K562 (cell line): Measurements from ENCODE around the gene WDR90. TPM values are rescaled to one million over a fixed set of nuclear protein-coding genes. Genes with fewer than 3 reads are reported as not detected.

Experiments used
- ELF1 ChIP-seq: fragments of 200-800 bp; sonication (Bioruptor generic); IDR thresholded peaks from 2 replicates; pipeline ENCODE4 v1.6.1; 2016; ENCODE audit warnings: missing genetic modification characterization, missing compliant biosample characterization
- HNRNPLL ChIP-seq: fragments of 200-400 bp; formaldehyde crosslinking; IDR thresholded peaks from 2 replicates; pipeline ENCODE4 v1.6.1; 2017; ENCODE audit warnings: low read length, low read depth, mild to moderate bottlenecking; ENCODE audit not compliant: poor library complexity, severe bottlenecking
- ILF3 ChIP-seq: fragments of 450-650 bp; IDR thresholded peaks from 2 replicates; pipeline ENCODE4 v1.6.1; 2018; ENCODE audit warnings: antibody characterized with exemption, mild to moderate bottlenecking, moderate library complexity, borderline replicate concordance
- POLR2AphosphoS2 ChIP-seq: IDR thresholded peaks from 2 replicates; pipeline ENCODE4 v1.6.1; 2012; ENCODE audit warnings: low read length, improper control_type of control experiment
- RBM34 ChIP-seq: fragments of 200-400 bp; formaldehyde crosslinking; IDR thresholded peaks from 2 replicates; pipeline ENCODE4 v1.6.1; 2018; ENCODE audit warnings: low read length, borderline replicate concordance; ENCODE audit not compliant: insufficient read depth
- SMC3 ChIP-seq: conservative IDR thresholded peaks from 2 replicates; pipeline ENCODE4 v1.6.1; 2011; ENCODE audit warnings: low read depth, low read length, improper control_type of control experiment; ENCODE audit not compliant: insufficient read depth
- SPI1 ChIP-seq: IDR thresholded peaks from 2 replicates; pipeline ENCODE4 v1.6.1; 2011; ENCODE audit warnings: low read depth, low read length, control low read depth, borderline replicate concordance
- SUPT5H ChIP-seq: fragments of 450-650 bp; IDR thresholded peaks from 2 replicates; pipeline ENCODE4 v1.6.1; 2016
- ZFP30 ChIP-seq: fragments of 250-450 bp; sonication (Bioruptor Pico); IDR thresholded peaks from 2 replicates; pipeline ENCODE4 v1.8.0; 2022; ENCODE audit warnings: moderate library complexity, mild to moderate bottlenecking, inconsistent platforms, borderline replicate concordance
- ZFPM2 ChIP-seq: fragments of 250-450 bp; sonication (Bioruptor Pico); IDR thresholded peaks from 2 replicates; pipeline ENCODE4 v1.5.1; 2022; ENCODE audit warnings: mild to moderate bottlenecking
- ZNF197 ChIP-seq: fragments of 200-800 bp; sonication (Bioruptor generic); IDR thresholded peaks from 2 replicates; pipeline ENCODE4 v1.6.1; 2016; ENCODE audit warnings: low read depth, missing genetic modification characterization, missing compliant biosample characterization
- ZNF3 ChIP-seq: fragments of 250-450 bp; sonication (Bioruptor Pico); IDR thresholded peaks from 2 replicates; pipeline ENCODE4 v1.5.0; 2021; ENCODE audit warnings: mild to moderate bottlenecking, moderate library complexity
- polyA plus RNA-seq, 8 experiments: library from polyadenylated mRNA; depleted of rRNA in 4 of 8; stranded (reverse) in 5 of 8; unstranded in 3 of 8; fragments of >200 nt; fragmentation: Nextera tagmentation in 2 of 8; fragmentation: Illumina TruSeq in 1 of 8; extraction: Ambion mirVana in 2 of 8; extraction: Trizol in 1 of 8; gene quantifications; 2 replicates each; pipeline versions ENCODE4 v1.2.1 to v1.2.3, GENCODE V29; 2011 to 2014; ENCODE audit warnings: inconsistent platforms in 1 of 8, missing spikeins in 1 of 8
- total RNA-seq, 7 experiments: library from RNA; depleted of rRNA in 6 of 7; stranded (reverse); fragments of >200 nt in 6 of 7; fragmentation: Illumina TruSeq in 2 of 7; extraction: Trizol in 2 of 7; gene quantifications; 2 replicates each; pipeline versions ENCODE4 v1.2.1 to v1.2.3, GENCODE V29; 2011 to 2021; ENCODE audit warnings: low replicate concordance in 1 of 7
- TF ChIP-seq, protein P1 (sequence below): fragments of 200-800 bp; sonication (Bioruptor generic); IDR thresholded peaks from 2 replicates; pipeline ENCODE4 v1.6.1; 2017; ENCODE audit warnings: missing genetic modification characterization, missing compliant biosample characterization
- TF ChIP-seq, protein P2 (sequence below), 2 experiments: fragments of 450-650 bp; IDR thresholded peaks; 2 replicates each; pipeline ENCODE4 v1.6.1; 2018; ENCODE audit warnings: mild to moderate bottlenecking in 2 of 2, low read depth in 1 of 2; ENCODE audit not compliant: partially characterized antibody in 2 of 2
- TF ChIP-seq, protein P3 (sequence below): sonication (generic); formaldehyde crosslinking; IDR thresholded peaks from 2 replicates; pipeline ENCODE4 v1.9.0; 2022; ENCODE audit warnings: mild to moderate bottlenecking, missing genetic modification reagents
- TF ChIP-seq, protein P4 (sequence below): fragments of 450-650 bp; IDR thresholded peaks from 2 replicates; pipeline ENCODE4 v1.6.1; 2016; ENCODE audit warnings: mild to moderate bottlenecking
- TF ChIP-seq, protein P5 (sequence below): fragments of 450-650 bp; IDR thresholded peaks from 2 replicates; pipeline ENCODE4 v1.6.1; 2014; ENCODE audit warnings: low read depth, mild to moderate bottlenecking, moderate library complexity, borderline replicate concordance

The WDR90 gene
- total and polyA plus RNA-seq, 9 of the 15 experiments (the other 6 are each of a cell fraction or from before 2014, with no cell fraction given) = 0.44 to 12.6 (median 3.3) TPM

DNA sequence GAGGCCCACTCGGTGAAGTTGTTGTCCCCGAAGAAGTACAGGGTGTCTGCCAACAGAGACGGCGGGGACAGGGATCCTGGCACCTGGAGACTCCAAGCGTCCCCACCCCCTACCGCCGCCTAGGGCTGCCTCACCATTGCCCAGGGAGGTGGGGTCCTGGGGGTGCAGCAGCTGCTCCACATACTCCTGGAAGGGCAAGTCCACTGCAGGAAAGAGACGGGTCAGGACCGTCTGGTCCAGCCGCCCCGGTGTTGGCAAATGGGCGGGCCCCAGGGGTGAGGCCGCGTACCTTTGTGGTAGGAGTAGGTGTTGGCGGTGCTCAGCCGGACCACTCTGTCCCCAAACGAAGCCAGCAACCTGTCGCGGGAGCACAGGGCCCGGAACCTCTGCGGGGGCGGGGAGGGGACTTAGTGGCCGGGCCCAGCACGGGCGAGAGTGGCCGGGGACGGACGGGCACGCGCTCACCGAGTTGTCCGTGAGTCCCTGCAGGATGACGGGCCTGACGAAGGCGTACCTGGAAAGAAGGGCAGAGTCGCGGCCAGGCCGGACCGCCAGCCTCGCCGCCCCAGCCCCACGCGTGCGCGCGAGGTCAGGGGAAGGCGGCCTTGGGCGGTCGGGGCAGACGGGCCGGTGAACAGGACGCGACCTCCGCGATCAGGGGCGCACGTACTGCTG, 34.4 kb downstream of the WDR90 start (continued):
- no peak for TF ChIP-seq RBM34
- peak; percentile 85; the same call in 1 of the 2 replicates for TF ChIP-seq ZFPM2 (CRISPR knock-in tag)
- TF ChIP-seq ZNF197 (CRISPR knock-in tag) = no peak
- TF ChIP-seq, protein P1, sequence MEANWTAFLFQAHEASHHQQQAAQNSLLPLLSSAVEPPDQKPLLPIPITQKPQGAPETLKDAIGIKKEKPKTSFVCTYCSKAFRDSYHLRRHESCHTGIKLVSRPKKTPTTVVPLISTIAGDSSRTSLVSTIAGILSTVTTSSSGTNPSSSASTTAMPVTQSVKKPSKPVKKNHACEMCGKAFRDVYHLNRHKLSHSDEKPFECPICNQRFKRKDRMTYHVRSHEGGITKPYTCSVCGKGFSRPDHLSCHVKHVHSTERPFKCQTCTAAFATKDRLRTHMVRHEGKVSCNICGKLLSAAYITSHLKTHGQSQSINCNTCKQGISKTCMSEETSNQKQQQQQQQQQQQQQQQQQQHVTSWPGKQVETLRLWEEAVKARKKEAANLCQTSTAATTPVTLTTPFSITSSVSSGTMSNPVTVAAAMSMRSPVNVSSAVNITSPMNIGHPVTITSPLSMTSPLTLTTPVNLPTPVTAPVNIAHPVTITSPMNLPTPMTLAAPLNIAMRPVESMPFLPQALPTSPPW (CRISPR knock-in tag) = no peak
- no peak for TF ChIP-seq ELF1 (tag)
- peak; percentile 50; the same call in 1 of the 2 replicates for TF ChIP-seq POLR2AphosphoS2
- TF ChIP-seq, protein P2, sequence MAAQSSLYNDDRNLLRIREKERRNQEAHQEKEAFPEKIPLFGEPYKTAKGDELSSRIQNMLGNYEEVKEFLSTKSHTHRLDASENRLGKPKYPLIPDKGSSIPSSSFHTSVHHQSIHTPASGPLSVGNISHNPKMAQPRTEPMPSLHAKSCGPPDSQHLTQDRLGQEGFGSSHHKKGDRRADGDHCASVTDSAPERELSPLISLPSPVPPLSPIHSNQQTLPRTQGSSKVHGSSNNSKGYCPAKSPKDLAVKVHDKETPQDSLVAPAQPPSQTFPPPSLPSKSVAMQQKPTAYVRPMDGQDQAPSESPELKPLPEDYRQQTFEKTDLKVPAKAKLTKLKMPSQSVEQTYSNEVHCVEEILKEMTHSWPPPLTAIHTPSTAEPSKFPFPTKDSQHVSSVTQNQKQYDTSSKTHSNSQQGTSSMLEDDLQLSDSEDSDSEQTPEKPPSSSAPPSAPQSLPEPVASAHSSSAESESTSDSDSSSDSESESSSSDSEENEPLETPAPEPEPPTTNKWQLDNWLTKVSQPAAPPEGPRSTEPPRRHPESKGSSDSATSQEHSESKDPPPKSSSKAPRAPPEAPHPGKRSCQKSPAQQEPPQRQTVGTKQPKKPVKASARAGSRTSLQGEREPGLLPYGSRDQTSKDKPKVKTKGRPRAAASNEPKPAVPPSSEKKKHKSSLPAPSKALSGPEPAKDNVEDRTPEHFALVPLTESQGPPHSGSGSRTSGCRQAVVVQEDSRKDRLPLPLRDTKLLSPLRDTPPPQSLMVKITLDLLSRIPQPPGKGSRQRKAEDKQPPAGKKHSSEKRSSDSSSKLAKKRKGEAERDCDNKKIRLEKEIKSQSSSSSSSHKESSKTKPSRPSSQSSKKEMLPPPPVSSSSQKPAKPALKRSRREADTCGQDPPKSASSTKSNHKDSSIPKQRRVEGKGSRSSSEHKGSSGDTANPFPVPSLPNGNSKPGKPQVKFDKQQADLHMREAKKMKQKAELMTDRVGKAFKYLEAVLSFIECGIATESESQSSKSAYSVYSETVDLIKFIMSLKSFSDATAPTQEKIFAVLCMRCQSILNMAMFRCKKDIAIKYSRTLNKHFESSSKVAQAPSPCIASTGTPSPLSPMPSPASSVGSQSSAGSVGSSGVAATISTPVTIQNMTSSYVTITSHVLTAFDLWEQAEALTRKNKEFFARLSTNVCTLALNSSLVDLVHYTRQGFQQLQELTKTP (IDR thresholded peaks at IDR 0.05; ENCODE audit: low read depth in 1 of 2, partially characterized antibody in 2 of 2) = no peak
- TF ChIP-seq SUPT5H = peak; percentile 59
- TF ChIP-seq, protein P3, sequence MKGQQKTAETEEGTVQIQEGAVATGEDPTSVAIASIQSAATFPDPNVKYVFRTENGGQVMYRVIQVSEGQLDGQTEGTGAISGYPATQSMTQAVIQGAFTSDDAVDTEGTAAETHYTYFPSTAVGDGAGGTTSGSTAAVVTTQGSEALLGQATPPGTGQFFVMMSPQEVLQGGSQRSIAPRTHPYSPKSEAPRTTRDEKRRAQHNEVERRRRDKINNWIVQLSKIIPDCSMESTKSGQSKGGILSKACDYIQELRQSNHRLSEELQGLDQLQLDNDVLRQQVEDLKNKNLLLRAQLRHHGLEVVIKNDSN (CRISPR knock-in tag) = peak; percentile 43; the same call in 1 of the 2 replicates
- peak; percentile 2 for TF ChIP-seq HNRNPLL
- no peak for TF ChIP-seq ZFP30
- TF ChIP-seq ZNF3 (CRISPR knock-in tag) = no peak
- TF ChIP-seq SPI1 = no peak
- TF ChIP-seq, protein P4, sequence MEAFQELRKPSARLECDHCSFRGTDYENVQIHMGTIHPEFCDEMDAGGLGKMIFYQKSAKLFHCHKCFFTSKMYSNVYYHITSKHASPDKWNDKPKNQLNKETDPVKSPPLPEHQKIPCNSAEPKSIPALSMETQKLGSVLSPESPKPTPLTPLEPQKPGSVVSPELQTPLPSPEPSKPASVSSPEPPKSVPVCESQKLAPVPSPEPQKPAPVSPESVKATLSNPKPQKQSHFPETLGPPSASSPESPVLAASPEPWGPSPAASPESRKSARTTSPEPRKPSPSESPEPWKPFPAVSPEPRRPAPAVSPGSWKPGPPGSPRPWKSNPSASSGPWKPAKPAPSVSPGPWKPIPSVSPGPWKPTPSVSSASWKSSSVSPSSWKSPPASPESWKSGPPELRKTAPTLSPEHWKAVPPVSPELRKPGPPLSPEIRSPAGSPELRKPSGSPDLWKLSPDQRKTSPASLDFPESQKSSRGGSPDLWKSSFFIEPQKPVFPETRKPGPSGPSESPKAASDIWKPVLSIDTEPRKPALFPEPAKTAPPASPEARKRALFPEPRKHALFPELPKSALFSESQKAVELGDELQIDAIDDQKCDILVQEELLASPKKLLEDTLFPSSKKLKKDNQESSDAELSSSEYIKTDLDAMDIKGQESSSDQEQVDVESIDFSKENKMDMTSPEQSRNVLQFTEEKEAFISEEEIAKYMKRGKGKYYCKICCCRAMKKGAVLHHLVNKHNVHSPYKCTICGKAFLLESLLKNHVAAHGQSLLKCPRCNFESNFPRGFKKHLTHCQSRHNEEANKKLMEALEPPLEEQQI = no peak
- TF ChIP-seq, protein P5, sequence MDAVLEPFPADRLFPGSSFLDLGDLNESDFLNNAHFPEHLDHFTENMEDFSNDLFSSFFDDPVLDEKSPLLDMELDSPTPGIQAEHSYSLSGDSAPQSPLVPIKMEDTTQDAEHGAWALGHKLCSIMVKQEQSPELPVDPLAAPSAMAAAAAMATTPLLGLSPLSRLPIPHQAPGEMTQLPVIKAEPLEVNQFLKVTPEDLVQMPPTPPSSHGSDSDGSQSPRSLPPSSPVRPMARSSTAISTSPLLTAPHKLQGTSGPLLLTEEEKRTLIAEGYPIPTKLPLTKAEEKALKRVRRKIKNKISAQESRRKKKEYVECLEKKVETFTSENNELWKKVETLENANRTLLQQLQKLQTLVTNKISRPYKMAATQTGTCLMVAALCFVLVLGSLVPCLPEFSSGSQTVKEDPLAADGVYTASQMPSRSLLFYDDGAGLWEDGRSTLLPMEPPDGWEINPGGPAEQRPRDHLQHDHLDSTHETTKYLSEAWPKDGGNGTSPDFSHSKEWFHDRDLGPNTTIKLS = no peak
- no peak for TF ChIP-seq SMC3
- no peak for TF ChIP-seq ILF3
